HepG2 (cell line): Measurements from ENCODE around the gene BLOC1S1. TPM values are rescaled to one million over a fixed set of nuclear protein-coding genes. Genes with fewer than 3 reads are reported as not detected.

Experiments used
- FOSL1 ChIP-seq: sonication (generic); formaldehyde crosslinking; IDR thresholded peaks from 2 replicates; pipeline ENCODE4 v1.9.0; 2021; ENCODE audit warnings: missing genetic modification reagents, borderline replicate concordance
- FOXA3 ChIP-seq: IDR thresholded peaks from 2 replicates; pipeline ENCODE4 v1.6.1; 2016; ENCODE audit warnings: missing genetic modification reagents, missing compliant biosample characterization
- HNRNPH1 ChIP-seq: fragments of 200-400 bp; formaldehyde crosslinking; optimal IDR thresholded peaks from 2 replicates; pipeline ENCODE3; 2017; ENCODE audit warnings: mild to moderate bottlenecking, low read depth, low read length
- MLLT10 ChIP-seq: sonication (generic); formaldehyde crosslinking; IDR thresholded peaks from 2 replicates; pipeline ENCODE4 v1.4.0; 2020; ENCODE audit warnings: missing genetic modification reagents
- NFKB2 ChIP-seq: sonication (generic); formaldehyde crosslinking; IDR thresholded peaks from 2 replicates; pipeline ENCODE4 v1.4.0; 2020; ENCODE audit warnings: missing genetic modification reagents, borderline replicate concordance
- SIN3B ChIP-seq: fragments of 150-350 bp; IDR thresholded peaks from 2 replicates; pipeline ENCODE4 v1.6.1; 2014; ENCODE audit warnings: low read length
- SPEN ChIP-seq: sonication (generic); formaldehyde crosslinking; IDR thresholded peaks from 2 replicates; pipeline ENCODE4 v1.5.1; 2020; ENCODE audit warnings: low read depth, mild to moderate bottlenecking, missing genetic modification reagents
- TBL1XR1 ChIP-seq: fragments of 150-350 bp; IDR thresholded peaks from 2 replicates; pipeline ENCODE4 v1.6.1; 2014; ENCODE audit warnings: borderline replicate concordance, low read length; ENCODE audit not compliant: partially characterized antibody
- U2AF2 ChIP-seq: fragments of 200-400 bp; formaldehyde crosslinking; IDR thresholded peaks from 2 replicates; pipeline ENCODE4 v1.6.1; 2017; ENCODE audit warnings: low read depth, mild to moderate bottlenecking, low read length
- ZEB1 ChIP-seq: IDR thresholded peaks from 2 replicates; pipeline ENCODE4 v1.6.1; 2012; ENCODE audit warnings: mild to moderate bottlenecking, low read depth, inconsistent platforms; ENCODE audit not compliant: insufficient replicate concordance
- ZNF546 ChIP-seq: sonication (generic); formaldehyde crosslinking; conservative IDR thresholded peaks from 2 replicates; pipeline ENCODE4 v1.8.1; 2023; ENCODE audit warnings: mild to moderate bottlenecking, missing genetic modification reagents
- ZNF607 ChIP-seq: sonication (generic); formaldehyde crosslinking; IDR thresholded peaks from 2 replicates; pipeline ENCODE4 v1.5.1; 2020; ENCODE audit warnings: missing genetic modification reagents, mild to moderate bottlenecking, borderline replicate concordance
- polyA plus RNA-seq, 8 experiments: library from polyadenylated mRNA; depleted of rRNA in 3 of 8; stranded (reverse) in 7 of 8; unstranded in 1 of 8; fragments of >200 nt; fragmentation: Illumina TruSeq in 4 of 8; extraction: Trizol in 4 of 8; gene quantifications; 2 replicates each; pipeline versions ENCODE4 v1.2.1 to v1.2.3, GENCODE V29; 2011 to 2016; ENCODE audit warnings: low read depth in 4 of 8, missing spikeins in 1 of 8, mixed read lengths in 1 of 8; ENCODE audit not compliant: insufficient read depth in 1 of 8
- total RNA-seq, 5 experiments: library from RNA; depleted of rRNA; stranded (reverse); fragments of >200 nt; fragmentation: Illumina TruSeq; extraction: Trizol; gene quantifications; 2 replicates each; pipeline ENCODE4 v1.2.3, GENCODE V29; 2016; ENCODE audit warnings: low read depth in 1 of 5
- TF ChIP-seq, protein P1 (sequence below): IDR thresholded peaks from 2 replicates; pipeline ENCODE4 v1.6.1; 2012; ENCODE audit warnings: low read depth, low read length, improper control_type of control experiment
- TF ChIP-seq, protein P2 (sequence below): sonication (generic); formaldehyde crosslinking; IDR thresholded peaks from 2 replicates; pipeline ENCODE4 v1.4.0; 2020; ENCODE audit warnings: missing genetic modification reagents

Gene BLOC1S1
- total and polyA plus RNA-seq, 2 of the 13 experiments (the other 11 are each of a cell fraction or from before 2014, with no cell fraction given): 55.1 to 95.3 TPM

DNA sequence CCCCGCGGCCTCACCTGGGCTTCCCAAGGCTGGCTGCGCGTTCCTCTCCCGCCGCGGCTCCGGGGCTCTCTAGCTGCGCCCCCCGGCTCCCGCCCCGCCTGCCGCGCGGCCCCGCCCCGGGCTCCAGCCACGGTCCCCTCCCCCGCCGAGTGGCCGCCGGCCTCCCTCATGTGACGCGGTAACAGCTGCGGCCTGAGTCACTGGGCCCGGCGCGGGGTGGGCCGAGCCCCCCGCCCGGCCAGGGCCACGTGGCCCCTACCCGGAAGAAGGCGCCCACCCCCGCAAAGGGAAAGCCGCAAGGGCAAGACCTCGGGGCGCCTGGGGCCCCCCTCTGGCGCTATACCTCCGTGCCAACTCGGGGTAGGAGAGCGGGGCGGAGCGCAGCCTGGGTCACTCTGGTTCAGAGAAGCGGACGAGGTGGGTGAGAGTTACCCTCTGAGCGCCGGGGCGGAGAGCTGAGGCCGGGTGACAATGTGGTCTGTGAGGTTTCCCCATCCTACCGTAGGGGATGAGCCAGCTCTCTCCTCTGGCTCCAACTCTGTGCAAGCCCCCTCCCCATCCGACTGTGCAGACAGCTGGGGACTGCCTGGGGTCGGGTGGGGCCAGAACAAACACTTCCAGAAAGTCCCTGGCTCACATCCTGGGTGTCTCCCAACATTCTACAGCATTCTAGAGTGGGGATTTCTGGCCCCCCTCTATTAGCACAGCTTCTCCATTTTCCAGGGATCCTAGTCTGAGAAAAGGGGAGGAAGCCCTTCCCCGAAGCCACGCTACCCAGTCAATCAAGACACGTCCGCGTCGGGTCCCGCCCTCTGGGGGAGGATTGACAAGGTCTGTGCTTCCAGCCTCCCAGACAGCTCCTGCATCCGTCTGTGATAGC lies 13.3 kb downstream of the BLOC1S1 start, which contains the start of gene CD63 (continued):
- TF ChIP-seq, protein P1, sequence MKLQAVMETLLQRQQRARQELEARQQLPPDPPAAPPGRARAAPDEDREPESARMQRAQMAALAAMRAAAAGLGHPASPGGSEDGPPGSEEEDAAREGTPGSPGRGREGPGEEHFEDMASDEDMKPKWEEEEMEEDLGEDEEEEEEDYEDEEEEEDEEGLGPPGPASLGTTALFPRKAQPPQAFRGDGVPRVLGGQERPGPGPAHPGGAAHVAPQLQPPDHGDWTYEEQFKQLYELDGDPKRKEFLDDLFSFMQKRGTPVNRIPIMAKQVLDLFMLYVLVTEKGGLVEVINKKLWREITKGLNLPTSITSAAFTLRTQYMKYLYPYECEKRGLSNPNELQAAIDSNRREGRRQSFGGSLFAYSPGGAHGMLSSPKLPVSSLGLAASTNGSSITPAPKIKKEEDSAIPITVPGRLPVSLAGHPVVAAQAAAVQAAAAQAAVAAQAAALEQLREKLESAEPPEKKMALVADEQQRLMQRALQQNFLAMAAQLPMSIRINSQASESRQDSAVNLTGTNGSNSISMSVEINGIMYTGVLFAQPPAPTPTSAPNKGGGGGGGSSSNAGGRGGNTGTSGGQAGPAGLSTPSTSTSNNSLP: no peak
- TF ChIP-seq, protein P2, sequence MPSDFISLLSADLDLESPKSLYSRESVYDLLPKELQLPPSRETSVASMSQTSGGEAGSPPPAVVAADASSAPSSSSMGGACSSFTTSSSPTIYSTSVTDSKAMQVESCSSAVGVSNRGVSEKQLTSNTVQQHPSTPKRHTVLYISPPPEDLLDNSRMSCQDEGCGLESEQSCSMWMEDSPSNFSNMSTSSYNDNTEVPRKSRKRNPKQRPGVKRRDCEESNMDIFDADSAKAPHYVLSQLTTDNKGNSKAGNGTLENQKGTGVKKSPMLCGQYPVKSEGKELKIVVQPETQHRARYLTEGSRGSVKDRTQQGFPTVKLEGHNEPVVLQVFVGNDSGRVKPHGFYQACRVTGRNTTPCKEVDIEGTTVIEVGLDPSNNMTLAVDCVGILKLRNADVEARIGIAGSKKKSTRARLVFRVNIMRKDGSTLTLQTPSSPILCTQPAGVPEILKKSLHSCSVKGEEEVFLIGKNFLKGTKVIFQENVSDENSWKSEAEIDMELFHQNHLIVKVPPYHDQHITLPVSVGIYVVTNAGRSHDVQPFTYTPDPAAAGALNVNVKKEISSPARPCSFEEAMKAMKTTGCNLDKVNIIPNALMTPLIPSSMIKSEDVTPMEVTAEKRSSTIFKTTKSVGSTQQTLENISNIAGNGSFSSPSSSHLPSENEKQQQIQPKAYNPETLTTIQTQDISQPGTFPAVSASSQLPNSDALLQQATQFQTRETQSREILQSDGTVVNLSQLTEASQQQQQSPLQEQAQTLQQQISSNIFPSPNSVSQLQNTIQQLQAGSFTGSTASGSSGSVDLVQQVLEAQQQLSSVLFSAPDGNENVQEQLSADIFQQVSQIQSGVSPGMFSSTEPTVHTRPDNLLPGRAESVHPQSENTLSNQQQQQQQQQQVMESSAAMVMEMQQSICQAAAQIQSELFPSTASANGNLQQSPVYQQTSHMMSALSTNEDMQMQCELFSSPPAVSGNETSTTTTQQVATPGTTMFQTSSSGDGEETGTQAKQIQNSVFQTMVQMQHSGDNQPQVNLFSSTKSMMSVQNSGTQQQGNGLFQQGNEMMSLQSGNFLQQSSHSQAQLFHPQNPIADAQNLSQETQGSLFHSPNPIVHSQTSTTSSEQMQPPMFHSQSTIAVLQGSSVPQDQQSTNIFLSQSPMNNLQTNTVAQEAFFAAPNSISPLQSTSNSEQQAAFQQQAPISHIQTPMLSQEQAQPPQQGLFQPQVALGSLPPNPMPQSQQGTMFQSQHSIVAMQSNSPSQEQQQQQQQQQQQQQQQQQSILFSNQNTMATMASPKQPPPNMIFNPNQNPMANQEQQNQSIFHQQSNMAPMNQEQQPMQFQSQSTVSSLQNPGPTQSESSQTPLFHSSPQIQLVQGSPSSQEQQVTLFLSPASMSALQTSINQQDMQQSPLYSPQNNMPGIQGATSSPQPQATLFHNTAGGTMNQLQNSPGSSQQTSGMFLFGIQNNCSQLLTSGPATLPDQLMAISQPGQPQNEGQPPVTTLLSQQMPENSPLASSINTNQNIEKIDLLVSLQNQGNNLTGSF (CRISPR knock-in tag): no peak
- no peak for TF ChIP-seq ZNF546
- no peak for TF ChIP-seq MLLT10 (CRISPR knock-in tag)
- TF ChIP-seq HNRNPH1: no peak
- no peak for TF ChIP-seq U2AF2
- TF ChIP-seq TBL1XR1: no peak
- peak; percentile 81; the same call in 1 of the 2 replicates for TF ChIP-seq SPEN (CRISPR knock-in tag)
- TF ChIP-seq FOXA3 (CRISPR knock-in tag): peak; percentile 36; the same call in 1 of the 2 replicates
- TF ChIP-seq SIN3B: no peak
- peak; percentile 80; the same call in 1 of the 2 replicates for TF ChIP-seq ZNF607 (CRISPR knock-in tag)
- no peak for TF ChIP-seq ZEB1
- TF ChIP-seq FOSL1 (CRISPR knock-in tag): no peak; the same call in 1 of the 2 replicates
- no peak for TF ChIP-seq NFKB2 (CRISPR knock-in tag)
